ENCODE measurements around the gene C2CD4A.

DNA sequence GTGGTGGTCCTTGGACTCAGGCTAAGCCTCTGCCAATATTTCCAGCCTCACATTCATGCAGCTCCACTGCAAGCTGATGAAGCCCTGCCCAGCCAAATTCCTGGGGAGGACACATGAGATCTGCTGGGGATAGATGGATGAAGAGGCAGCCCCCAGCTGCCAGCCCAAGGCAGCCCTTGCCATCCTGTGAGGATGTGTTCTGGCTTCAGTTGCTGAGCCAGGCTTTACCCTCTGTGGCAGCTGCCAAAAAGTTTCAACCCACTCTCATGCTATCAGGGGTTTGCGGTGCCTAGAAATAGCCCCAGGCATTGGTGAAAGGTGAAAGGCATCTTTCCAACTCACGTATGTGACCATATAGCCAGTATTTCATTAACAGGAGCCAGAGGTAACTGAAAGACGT, 37.6 kb downstream of the C2CD4A start:
- TF ChIP-seq, protein P1, sequence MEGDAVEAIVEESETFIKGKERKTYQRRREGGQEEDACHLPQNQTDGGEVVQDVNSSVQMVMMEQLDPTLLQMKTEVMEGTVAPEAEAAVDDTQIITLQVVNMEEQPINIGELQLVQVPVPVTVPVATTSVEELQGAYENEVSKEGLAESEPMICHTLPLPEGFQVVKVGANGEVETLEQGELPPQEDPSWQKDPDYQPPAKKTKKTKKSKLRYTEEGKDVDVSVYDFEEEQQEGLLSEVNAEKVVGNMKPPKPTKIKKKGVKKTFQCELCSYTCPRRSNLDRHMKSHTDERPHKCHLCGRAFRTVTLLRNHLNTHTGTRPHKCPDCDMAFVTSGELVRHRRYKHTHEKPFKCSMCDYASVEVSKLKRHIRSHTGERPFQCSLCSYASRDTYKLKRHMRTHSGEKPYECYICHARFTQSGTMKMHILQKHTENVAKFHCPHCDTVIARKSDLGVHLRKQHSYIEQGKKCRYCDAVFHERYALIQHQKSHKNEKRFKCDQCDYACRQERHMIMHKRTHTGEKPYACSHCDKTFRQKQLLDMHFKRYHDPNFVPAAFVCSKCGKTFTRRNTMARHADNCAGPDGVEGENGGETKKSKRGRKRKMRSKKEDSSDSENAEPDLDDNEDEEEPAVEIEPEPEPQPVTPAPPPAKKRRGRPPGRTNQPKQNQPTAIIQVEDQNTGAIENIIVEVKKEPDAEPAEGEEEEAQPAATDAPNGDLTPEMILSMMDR (IDR thresholded peaks at IDR 0.05), result no peak
- TF ChIP-seq RFX5 (IDR thresholded peaks at IDR 0.05) (no peak), HOXA7 (CRISPR knock-in tag; IDR thresholded peaks at IDR 0.05) (no peak), SREBF2 (IDR thresholded peaks at IDR 0.05) (no peak), EP300 (IDR thresholded peaks at IDR 0.05) (no peak), POLR2A (IDR thresholded peaks at IDR 0.05; ENCODE audit: low read length) (no peak), FOSB (CRISPR knock-in tag; IDR thresholded peaks at IDR 0.05) (no peak), CBX2 (IDR thresholded peaks at IDR 0.05; ENCODE audit: borderline replicate concordance, low read depth) (no peak), MAZ (IDR thresholded peaks at IDR 0.05; ENCODE audit: borderline replicate concordance, low read depth, low read length) (no peak), POLR2AphosphoS2 (conservative IDR thresholded peaks at IDR 0.05; ENCODE audit: low read length) (no peak)
- TF ChIP-seq, protein P2, sequence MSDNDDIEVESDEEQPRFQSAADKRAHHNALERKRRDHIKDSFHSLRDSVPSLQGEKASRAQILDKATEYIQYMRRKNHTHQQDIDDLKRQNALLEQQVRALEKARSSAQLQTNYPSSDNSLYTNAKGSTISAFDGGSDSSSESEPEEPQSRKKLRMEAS (IDR thresholded peaks at IDR 0.05), result no peak
- TF ChIP-seq, protein P3, sequence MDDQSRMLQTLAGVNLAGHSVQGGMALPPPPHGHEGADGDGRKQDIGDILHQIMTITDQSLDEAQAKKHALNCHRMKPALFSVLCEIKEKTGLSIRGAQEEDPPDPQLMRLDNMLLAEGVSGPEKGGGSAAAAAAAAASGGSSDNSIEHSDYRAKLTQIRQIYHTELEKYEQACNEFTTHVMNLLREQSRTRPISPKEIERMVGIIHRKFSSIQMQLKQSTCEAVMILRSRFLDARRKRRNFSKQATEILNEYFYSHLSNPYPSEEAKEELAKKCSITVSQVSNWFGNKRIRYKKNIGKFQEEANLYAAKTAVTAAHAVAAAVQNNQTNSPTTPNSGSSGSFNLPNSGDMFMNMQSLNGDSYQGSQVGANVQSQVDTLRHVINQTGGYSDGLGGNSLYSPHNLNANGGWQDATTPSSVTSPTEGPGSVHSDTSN (IDR thresholded peaks at IDR 0.05), result no peak
- TF ChIP-seq, protein P4, sequence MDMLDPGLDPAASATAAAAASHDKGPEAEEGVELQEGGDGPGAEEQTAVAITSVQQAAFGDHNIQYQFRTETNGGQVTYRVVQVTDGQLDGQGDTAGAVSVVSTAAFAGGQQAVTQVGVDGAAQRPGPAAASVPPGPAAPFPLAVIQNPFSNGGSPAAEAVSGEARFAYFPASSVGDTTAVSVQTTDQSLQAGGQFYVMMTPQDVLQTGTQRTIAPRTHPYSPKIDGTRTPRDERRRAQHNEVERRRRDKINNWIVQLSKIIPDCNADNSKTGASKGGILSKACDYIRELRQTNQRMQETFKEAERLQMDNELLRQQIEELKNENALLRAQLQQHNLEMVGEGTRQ (IDR thresholded peaks at IDR 0.05), result no peak
